ENCODE data around the gene TMEM127.

Gene TMEM127

DNA sequence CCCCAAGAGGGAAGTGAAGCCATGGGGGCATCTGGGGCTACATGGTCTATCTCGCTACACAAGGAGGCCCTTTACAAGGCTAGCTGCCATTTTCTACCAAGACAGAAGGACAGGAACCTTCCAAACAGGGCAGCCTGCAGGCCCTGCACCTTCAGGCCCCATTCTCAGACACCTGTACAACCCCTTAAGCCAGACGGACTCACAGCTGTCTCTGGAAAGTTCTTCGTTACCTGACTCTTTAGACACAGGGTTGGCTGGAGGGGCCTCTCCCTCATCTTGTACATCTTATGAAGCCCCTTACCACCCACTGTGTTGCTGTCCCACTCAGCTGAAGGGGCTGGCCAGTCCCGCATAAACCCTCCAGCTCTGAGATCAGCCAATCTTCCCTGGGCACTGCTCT is 17.2 kb downstream of the TMEM127 start:
- POLR2A ChIA-PET = no interaction called here
- DNase-seq (ENCODE audit: low read depth, low spot score) = no peak
- H3K4me3 ChIP-seq (ENCODE audit: low read depth, low read length) = no peak overlapping the region
- CTCF ChIA-PET = interaction anchor here (0.8 to 3.4 kb wide), 3 partner anchors 11 to 74 kb away, joined by 3 to 16 read pairs (median 3); no protein-coding TSS in a partner anchor
- TF ChIP-seq, protein P1, sequence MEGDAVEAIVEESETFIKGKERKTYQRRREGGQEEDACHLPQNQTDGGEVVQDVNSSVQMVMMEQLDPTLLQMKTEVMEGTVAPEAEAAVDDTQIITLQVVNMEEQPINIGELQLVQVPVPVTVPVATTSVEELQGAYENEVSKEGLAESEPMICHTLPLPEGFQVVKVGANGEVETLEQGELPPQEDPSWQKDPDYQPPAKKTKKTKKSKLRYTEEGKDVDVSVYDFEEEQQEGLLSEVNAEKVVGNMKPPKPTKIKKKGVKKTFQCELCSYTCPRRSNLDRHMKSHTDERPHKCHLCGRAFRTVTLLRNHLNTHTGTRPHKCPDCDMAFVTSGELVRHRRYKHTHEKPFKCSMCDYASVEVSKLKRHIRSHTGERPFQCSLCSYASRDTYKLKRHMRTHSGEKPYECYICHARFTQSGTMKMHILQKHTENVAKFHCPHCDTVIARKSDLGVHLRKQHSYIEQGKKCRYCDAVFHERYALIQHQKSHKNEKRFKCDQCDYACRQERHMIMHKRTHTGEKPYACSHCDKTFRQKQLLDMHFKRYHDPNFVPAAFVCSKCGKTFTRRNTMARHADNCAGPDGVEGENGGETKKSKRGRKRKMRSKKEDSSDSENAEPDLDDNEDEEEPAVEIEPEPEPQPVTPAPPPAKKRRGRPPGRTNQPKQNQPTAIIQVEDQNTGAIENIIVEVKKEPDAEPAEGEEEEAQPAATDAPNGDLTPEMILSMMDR (IDR thresholded peaks at IDR 0.05; ENCODE audit: insufficient read depth, low read length, missing control alignments) = no peak

DNA sequence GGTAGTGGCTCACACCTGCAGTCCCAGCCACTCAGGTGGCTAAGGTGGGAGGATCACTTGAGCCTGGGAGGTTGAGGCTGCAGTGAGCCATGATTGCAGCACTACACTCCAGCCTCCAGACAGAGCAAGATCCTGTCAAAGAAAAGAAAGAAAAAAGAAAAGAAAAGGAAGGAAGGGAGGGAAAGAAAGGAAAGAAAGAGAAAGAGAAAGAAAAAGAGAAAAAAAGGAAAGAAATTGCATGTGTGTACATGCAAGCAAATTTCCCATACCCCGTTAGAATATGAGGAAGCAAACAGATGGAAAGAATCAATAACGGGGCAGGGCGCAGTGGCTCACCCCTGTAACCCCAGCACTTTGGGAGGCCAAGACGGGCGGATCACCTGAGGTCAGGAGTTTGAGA is 17.9 kb downstream of the TMEM127 start:
- DNase-seq (ENCODE audit: low read depth, low spot score) = no peak
- ChIA-PET CTCF (interaction anchor here (0.6 to 3.4 kb wide), 3 partner anchors 12 to 74 kb away, joined by 3 to 16 read pairs (median 3); no protein-coding TSS in a partner anchor), POLR2A (no interaction called here)
- TF ChIP-seq, protein P1 (IDR thresholded peaks at IDR 0.05; ENCODE audit: insufficient read depth, low read length, missing control alignments) = no peak
- no peak overlapping the region for H3K4me3 ChIP-seq (ENCODE audit: low read depth, low read length)

DNA sequence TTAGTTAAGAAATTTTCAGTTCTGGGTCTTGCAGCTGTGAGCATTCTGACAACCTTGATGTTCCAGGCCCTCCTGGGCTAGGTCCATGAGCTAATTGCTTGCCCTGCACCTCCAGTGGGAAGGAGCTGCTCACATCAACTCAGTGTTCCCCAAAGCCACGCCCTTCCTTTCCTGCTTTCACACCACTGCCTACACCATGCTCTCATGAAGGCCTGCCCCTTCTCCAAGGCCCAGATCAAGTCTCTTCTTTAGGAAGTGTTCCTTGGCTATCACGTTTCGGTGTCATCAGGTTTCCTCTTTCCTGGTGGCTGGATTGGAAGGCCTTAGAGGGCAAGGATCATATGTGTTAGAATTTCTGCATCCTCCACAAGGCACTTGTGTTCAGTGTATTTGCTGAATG is 18.8 kb downstream of the TMEM127 start:
- no peak for DNase-seq (ENCODE audit: low read depth, low spot score)
- TF ChIP-seq, protein P1 (IDR thresholded peaks at IDR 0.05; ENCODE audit: insufficient read depth, low read length, missing control alignments) = no peak
- CTCF ChIA-PET = interaction anchor here (1.1 kb wide), 1 partner anchor 72 kb away, joined by 3 read pairs; no protein-coding TSS in a partner anchor
- no peak overlapping the region for H3K4me3 ChIP-seq (ENCODE audit: low read depth, low read length)
- POLR2A ChIA-PET = no interaction called here

DNA sequence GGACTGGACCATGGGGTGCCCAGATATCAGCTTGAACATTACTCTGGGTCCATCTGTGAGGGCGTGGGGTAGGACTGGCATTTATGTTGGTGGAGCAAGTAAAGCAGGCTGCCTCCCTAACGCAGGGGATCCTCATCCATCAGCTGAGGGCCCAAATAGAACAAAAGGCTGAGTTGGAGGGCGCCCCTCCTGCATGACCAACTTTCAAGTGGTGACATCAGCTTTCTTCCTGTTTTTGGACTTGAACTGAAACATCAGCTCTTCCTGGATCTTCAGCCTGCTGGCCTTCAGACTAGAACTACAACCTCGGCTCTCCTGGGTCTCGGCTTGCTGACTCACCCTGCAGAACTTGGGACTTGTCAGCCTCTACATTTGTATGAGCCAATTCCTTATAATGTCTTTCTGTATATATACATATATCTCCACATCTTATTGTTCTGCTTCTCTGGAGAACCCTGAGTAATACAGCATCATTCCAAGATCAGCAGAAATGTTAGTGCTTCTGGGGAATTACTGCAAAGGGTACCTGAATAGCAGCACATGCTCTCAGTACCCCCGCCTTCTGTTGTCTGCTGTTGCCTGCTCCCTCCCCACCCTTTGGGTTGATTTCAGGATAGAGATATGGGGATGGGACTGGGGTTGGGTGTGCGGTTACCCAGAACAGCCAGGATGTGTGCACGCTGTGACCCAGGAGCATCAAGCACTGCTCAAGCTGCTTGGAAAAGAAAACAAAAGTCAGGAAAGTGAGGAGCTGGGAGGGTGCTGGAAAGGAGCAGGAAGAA is 20.0 kb downstream of the TMEM127 start:
- DNase-seq (ENCODE audit: low read depth, low spot score) = no peak
- H3K4me3 ChIP-seq (ENCODE audit: low read depth, low read length) = no peak overlapping the region
- TF ChIP-seq, protein P1 (IDR thresholded peaks at IDR 0.05; ENCODE audit: insufficient read depth, low read length, missing control alignments) = no peak
- ChIA-PET CTCF (interaction anchor here (0.8 to 1.6 kb wide), 5 partner anchors 15 to 107 kb away, joined by 3 to 4 read pairs (median 3); no protein-coding TSS in a partner anchor), POLR2A (no interaction called here)

DNA sequence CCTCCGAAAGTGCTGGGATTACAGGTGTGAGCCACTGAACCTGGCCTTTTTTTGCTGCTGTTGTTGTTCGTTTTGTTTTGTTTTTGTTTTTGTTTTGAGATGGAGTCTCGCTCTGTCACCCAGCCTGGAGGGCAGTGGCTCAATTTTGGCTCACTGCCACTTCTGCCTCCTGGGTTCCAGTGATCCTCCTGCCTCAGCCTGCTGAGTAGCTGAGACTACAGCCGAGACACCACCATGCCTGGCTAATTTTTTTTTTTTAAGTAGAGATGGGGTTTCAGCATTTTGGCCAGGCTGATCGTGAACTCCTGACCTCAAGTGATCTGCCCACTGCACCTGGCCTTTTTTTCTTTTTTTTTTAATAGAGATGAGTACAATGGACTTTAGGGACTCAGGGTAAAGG is 22.0 kb downstream of the TMEM127 start:
- ChIA-PET CTCF (interaction anchor here (2.1 to 2.9 kb wide), 2 partner anchors 69 to 105 kb away, joined by 5 to 10 read pairs; partner anchors contain the start of gene ASTL), POLR2A (no interaction called here)
- H3K4me3 ChIP-seq (ENCODE audit: low read depth, low read length) = no peak overlapping the region
- TF ChIP-seq, protein P1 (IDR thresholded peaks at IDR 0.05; ENCODE audit: insufficient read depth, low read length, missing control alignments) = no peak
- no peak for DNase-seq (ENCODE audit: low read depth, low spot score)

DNA sequence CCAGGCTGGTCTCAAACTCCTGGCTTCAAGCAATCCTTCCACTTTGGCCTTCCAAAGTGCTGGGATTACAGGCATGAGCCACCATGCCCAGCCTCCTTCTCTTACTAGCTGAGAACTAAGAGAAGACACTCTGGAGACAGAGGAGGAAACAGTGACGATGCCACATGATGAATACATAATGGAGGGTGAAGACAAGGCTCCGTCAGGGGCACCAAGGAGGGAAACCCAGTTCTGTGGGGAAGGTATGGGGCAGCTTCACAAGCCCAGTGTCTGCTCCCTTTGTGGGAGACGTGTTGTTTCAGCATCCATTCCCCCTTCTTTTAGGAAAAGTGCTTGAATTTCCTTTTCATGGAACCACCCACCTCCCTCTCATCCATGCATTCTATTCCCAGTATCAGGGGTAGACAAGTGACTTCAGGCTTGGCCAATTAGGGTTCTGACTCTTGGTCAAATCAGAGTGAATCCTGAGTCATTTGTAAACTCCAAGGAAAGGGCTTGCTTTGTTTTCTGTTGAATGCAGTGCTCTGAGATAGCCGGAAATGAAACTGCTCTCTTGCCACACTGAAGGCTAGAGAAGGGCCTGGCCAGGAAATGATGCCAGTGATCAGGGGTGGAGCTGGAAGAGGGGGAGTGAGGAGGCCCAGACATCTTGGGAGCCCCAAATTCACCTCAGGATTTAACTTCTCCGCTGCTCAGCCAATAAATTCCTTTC is 23.7 kb downstream of the TMEM127 start:
- POLR2A ChIA-PET = no interaction called here
- CTCF ChIA-PET = interaction anchor here (2.9 kb wide), 1 partner anchor 103 kb away, joined by 10 read pairs; the partner anchor contains the start of gene ASTL
- DNase-seq (ENCODE audit: low read depth, low spot score) = peak; percentile 34
- H3K4me3 ChIP-seq (ENCODE audit: low read depth, low read length) = no peak overlapping the region
- TF ChIP-seq, protein P1 (IDR thresholded peaks at IDR 0.05; ENCODE audit: insufficient read depth, low read length, missing control alignments) = no peak
